Stimulated activated CD8-positive, alpha-beta memory T cell treated with anti-CD3 and anti-CD28 coated beads, Interleukin-15, amount 100 ng/mL, for 24 hours (primary cell): ENCODE data around the gene THSD4.

ENCODE experiments used
- DNase-seq: peaks from one replicate; pipeline ENCODE4 v3.0.0-alpha.2; 2020; ENCODE audit warnings: low read depth

The THSD4 gene

DNA sequence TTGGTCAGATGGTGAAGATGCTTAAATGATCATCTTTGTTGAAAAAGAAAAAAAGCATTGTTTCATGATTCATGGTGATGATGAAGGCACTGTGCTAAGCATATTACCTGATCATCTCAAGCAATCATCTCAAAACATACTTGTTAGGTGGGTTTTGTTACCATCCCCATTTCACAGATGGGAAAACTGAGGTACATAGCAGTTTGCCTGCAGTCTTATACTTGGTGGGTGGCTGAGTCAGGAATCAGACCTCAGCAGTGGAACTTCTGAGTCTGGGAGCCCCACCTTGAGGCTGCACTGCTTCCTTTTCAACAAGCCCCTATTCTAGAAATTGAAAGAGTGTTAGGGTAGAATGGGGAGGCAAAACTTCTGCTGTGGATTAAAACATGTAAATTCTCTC lies 341.1 kb downstream of the THSD4 start:
- no peak for DNase-seq

DNA sequence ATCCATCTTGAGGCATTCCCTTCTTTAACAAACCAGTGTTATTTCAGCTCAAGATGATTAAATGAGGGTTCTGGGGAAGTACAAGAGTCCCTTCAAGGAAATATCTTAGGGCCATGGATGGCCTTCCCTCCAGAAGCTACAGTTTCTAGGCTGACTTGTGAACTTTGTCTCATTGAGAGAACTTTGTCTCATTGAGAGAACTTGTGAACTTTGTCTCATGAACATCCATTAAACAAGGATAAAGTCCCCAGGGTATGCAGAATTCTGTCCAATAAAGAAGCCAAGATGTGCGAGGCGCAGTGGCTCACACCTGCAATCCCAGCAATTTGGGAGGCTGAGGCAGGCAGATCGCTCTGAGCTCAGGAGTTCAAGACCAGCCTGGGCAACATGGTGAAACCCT lies 341.5 kb downstream of the THSD4 start:
- DNase-seq, result no peak

DNA sequence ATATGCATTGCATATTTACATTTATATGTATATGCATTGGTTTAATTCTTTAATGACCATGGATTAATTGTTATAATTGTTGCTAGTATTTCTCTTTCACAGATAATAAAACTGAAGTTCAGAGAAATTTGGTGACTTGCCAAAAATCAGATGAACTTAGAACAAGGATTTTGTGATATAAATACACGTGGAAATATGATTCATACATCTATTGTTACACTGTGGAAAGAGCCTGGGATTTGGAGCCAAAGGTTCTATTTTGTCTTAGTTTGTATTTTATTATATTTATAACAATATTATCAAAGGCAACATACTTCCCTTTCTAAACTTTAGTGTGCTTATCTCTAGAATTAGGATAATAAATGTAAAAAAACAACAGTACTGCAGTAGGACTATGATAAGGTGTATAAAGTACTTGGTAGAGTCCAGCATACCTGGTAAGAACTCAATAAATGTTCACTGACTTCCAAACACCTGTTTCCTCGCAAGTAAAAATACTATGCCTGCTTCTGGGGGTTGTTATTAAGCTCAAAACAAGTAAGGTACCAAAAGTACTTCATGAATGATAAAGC lies 342.9 kb downstream of the THSD4 start:
- no peak for DNase-seq

DNA sequence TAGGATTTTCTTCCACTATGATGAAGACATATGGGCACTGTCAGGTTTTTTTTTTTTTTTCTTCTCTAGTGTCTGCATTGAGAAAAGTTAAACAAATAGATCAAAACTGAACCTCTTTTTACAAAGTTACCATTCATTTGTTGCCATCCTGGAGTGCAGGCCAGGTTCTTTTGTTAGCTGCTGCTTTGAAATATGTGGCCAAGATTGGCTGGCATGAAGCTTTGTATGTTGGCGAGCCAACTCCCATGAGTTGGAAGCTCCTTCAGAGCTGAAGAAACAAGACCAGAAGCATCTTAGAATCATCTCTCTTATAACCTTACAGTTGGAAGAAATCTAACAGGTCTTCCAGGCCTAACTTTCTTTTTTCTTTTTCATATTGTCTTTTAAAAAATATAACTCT lies 346.5 kb downstream of the THSD4 start:
- no peak for DNase-seq

DNA sequence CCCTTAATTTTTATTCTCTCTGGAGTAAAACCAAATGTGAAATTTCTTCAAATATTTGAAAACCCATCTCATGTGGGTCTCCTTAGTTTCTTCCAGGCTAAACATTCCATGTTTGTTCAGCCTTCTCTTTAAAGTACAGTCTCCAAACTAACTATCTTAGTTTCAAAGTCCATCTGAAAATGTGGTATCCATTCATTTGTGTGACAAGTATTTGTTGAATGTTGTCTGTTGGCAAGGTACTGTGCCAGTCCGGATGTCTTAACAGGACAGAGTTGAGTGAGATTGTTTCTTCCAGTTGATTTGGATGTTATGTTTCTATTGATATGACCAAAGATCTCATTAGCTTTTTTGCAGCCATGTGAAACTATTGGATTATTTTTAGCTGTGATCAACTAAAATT lies 347.4 kb downstream of the THSD4 start:
- DNase-seq, result no peak

DNA sequence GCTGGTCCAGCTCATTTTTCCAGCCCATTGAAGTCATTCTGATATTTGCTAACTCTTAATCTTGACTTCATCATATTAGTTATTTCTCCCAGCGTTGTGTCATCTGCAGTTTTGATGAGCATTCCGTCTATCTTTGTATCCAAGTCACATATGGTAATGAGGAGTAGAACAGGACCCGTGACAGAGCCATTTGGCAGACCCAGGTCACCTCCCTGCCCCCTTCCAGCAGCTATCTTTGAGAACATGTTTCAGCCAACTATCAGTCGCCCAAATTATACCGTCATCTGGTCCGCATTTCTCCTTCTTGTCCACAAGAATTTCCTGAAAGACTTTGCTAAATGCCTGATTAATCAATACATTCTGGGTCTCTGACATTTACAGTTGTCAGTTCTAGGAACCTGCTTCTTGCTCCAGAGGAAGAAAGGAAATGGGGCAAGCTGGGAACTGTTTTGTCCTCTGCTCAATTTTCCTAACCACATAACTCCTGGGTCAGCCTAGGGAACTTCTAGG lies 347.9 kb downstream of the THSD4 start:
- no peak for DNase-seq

DNA sequence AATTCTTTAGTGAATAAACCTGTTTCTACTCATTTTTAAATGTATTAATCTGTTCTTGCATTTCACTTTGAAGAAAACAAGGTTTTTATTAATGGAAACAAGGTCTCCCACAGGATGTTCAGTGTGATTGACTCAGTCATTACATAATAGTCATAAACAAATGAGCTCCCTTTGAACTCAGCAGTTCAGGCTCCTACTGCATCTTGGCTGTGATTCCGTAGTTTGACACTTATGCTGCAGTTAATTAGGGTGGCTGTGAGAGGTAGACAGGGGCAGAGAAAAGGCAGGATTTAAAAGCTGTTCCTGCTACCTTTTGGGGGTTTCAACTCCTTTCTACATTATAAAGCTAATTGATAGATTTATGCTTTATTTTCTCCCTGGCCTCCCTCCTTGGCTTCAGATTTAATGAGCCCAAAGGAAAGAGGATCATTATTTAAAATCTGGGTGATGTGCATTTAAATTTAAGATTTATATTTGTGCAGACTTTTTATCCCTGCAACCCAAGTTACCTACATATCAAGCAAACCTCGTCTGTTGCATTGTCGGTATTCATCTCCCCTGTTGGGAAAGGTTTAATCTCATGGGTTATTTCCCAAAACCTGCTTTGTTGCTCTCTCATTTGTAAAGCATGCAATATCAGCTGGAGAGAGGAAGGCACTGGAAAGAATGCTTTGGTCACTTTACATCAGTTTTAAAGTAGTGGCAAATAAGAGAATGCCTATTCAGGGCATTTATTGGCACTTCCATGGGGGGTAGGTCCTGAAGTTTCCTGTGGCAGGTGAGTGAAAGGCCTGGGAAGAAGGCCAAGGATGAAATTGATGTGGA lies 350.1 kb downstream of the THSD4 start:
- no peak for DNase-seq

DNA sequence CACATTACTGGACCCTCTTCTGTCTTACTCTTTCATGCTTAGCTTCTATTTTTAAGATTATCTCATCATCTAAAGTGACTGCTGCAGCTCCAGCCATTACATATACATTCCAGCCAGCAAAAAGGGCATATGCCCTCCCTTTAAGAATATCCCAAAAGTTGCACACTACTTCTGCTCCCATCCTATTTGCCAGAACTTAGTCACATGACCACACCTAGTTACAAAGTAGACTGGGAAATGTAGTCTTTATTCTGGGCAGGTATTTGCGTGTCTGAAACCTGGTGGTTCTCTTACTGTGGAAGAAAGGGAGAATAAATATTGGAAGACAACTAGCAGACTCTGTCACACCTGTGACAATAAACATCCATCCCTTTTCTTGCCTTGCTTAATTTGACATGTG lies 353.4 kb downstream of the THSD4 start:
- no peak for DNase-seq

DNA sequence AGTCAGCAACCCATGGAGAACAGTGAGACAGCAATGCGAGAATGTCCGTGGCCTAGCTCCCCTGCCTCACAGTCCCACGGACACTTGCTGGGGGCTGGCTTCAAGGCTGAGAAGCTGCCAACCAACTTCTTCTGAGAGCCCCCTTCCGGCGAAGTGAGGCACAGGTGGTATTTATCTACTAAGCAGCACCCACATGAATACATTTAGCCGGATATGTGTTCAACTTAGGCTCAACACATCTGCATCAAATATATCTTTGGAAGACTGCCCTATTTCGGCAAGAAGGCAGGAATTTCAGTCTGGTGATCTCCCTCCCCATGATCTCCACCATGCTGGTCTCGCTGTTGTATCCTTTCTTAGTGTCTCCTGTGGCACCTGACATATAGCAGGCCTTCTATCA lies 354.1 kb downstream of the THSD4 start:
- no peak for DNase-seq

DNA sequence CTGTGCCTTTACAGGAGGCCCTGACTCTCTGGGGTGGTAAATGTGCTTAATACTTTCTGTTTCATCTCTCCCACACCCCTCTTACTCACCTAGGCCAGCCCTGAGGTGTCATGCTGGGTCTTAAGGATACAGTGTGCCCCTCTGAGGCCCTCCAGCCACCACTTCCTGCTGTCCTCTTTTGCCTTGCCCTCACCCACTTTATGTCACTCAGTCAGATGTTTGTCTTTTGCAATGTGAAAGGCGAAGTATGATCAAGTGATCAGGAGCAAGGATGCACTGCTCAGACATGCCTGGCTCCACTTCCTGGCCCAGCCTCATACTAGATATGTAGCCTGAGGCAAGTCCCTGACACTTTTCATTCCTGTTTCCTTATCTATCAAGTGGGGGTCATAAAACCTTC lies 356.1 kb downstream of the THSD4 start:
- DNase-seq, result no peak

DNA sequence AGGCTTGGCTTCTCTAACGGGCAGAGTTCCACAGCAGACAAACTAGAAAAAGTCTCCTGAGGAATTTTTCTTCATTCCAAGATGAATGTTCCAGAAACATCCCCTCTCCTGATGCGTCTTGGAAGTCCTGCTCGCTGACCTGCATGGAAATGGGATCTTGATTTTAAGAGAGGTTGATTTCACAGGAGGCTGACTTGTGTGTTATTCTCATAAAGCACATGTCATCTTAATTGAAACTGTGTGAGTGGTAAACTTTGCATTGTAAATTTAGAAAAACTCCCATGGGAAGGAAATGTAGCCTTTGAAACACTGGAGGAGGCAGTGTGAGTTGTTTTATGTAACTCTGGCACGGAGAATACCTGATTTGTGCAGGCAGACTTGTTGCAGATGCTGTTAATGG lies 357.3 kb downstream of the THSD4 start:
- no peak for DNase-seq

DNA sequence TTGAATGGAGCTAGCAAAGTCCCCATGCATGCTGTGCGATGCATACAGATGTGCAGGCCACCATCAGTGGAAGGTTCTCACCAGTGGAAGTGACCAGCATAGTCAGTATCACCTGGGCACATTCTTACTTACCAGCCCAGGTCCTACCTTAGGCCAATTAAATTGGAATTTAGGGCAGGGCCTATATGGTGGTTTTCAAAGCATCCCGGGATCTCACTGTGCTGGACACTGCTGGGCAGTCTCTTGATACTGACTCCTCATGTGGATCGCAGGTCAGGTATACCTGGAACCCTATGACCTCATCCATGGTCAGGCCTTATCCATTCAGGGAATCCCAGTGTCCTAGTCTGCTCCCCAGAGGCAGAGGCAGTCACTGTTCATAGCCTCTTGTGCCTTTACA lies 358.5 kb downstream of the THSD4 start:
- DNase-seq, result no peak

DNA sequence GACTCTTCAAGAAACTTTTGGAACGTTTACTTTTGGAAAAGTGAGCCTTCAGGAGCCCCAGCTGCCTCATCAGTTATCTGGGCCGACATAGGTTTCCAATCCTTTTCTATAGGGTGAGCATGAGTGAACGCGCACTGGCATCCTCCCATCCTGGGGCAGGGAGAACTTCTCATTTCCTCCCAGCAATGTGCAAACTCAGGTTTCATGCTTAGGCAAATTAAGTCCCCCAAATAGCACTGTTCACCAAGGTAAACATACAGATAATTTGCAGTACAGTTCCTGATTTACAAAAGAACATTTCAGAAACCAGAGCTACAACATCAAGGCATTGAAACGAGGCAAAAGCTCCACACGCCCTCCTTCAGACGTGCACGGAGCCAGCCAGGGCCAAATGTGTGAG lies 361.6 kb downstream of the THSD4 start:
- DNase-seq, result no peak

DNA sequence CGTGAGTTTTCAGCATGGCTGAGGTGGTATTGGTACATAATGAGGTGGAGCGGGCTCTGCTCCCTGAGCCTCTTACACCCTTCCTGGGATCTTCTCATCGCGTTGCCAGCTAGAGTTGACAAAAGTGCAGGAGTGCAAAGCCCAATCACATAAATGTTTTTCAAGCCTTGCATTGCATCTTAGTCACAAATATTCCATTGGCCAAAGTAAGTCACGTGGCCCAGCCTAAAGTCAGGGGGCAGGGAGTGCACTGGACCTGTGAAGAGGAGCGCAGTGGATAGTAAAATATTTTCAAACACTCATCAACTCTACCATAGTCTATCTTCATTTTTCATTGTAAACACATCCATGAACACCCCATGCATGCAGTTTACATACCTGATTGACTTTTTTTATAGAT lies 365.3 kb downstream of the THSD4 start:
- DNase-seq, result no peak

DNA sequence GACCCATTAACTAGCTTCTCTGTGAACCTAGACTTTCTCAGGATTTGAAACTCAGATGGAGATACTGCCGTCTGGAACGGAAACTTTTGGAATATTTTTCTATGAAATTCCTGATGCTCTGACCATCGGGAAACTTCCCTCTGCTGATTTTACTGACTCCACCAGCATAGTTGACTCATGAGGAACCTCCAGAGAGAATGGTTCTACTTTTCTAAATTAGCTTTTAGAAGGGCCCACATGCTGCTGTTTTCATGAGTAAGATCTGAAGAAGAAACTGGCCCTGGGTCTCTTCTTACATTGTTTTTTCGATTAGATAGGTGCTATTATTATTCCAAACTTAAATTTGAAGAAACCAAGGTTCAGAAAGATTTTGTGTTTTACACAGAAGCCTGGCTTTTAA lies 368.8 kb downstream of the THSD4 start:
- DNase-seq, result no peak

DNA sequence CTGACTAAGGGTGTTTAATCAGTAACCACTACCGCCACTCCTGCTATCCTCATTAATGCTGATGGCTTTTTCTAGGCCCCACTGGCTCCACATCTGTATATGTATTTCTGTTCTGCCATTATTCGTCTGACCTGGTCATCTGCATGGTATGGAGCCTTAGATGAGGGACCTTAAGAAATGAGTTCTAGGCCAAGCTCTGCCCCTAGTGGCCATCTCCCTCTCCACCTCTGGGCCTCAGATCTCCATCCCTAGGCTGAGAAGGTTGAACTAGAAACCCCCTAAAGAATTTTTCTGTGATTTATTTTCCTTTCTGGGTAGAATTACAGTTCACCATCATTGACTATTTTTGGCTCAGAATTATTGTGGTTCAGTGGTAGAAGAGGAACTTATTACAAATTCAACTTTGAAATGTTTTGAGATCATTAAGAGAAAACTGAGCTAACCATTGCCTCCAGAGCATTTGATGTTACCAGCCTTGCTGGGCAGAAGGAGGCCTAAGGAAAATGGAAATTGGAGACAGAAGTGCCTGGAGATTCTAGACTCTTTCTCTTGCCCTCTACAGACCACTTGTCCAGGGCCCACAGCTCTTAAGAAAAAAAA lies 369.9 kb downstream of the THSD4 start:
- DNase-seq, result no peak

DNA sequence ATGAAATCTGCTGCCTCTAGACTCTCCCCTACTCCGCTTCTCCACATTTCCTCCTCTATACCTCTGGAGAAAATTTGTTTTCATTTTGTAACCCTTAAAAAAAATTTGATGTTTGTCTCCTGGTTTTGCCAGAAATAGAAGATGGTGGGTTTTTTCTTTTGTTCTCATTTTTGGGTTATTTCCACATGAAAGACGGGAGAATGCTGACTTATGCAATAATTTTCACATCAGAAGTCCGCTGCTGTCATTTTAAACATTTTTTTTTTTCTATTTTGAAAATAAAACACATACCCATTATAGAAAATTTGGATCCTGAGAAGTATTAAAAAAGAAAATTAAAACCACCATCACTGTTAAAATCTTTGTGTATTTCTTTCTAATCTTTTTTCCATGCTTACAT lies 374.3 kb downstream of the THSD4 start:
- no peak for DNase-seq

DNA sequence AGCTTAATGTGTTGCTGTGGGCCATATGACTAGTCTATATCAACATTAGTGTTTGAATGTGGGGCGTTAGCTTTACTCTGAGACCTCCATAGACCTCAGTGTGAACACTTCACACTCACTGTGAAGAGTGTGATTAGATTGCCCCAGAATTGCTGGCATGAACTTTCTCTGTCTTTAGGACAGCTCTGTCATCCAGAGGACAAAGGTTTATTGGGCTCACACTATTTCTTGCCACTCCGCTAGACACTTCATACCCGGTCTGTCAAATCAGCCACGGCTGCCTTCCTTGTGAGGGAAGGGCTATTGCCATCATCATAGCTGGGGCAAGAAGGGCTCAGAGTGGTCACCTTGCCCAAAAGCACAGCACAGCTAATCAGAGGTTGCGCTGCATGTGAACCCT lies 378.3 kb downstream of the THSD4 start:
- DNase-seq, result no peak

DNA sequence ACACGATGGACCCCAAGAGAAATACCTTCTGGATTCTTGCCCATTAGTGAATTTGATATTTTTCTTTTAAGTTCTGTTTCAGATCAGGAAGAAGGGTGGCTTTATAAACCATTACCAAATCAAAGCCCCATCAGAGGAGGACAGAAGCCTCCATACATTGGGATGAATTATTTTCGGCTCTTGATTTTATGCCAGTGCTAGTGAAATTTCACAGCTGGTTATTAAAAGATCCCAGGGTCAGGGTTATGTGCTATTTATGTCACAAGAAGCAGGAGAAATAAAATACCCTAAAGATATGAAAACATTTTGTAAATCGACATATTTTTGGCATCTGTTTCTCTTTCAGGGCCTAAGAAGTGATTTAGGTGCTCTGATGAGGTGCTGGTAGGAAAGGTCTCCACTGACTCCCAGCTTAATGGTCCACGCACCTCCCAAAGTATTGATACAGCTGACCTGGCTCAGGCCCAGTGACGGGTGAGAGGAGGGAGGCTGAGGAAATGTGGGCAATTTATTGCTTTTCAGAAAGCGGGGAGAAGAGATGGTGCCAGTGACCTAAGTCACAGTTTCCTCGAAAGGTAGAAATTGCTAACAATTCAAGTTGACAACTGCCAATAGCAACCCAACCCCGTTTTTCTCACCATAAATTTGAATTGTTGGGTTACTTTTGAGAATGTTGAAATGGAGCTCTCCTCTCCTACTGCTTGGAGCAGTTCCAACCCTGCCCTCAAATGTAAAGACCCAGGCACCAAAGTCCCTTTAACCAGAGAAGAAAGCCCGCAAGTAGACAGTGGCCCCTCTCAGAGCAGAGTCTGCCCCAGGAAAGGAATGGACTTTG lies 379.5 kb downstream of the THSD4 start:
- DNase-seq, result no peak

DNA sequence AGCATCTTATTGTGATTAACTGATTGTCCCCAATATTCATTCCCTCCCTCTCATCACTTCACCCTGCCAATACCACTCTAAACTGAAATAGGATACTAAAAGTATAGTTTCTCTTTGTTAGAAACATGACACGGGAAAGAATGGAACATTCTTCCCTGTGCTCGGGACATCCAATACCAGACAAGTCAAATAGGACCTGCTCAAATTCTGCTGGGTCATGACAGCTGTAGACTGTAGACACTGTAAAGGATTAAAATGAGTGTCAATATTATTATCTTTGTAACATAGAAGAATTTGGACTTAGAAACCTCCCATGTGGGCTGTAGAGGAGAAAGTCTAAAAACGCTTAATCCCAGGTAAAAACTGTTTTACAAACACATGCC lies 380.1 kb downstream of the THSD4 start:
- DNase-seq, result no peak

DNA sequence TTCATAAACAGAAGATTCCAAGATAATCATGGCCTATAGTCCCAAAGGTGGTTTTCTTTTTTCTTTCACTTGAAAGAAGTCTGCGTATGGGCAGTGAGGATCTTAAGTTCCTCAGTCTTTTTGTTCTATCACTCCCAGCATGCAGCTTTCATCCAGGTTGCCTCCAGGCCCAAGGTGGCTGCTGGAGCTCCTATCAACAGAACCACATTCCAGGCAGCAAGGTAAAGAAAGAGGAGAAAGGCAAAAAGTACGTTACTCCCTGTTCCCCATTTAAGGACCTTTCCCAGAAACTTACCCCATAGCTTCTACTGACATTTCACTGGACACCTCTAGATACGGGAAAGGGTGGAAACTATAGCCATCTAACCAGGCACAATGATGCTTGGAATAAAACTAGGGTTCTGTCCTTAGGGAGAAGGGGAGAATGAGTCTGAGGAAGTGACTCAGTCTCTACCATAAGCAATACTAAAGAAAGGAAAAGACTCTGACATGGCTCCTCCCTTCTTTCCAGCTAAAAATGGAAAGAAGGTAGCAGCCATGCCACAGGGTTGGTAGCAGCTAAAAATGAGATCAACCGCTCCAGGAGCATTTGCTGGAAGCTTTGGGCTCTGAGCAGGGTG lies 381.2 kb downstream of the THSD4 start:
- DNase-seq, result no peak
